ELR (cell line): ENCODE data around the gene SNX6.
"Not testable (repeated sequence)": the region's sequence is repeated elsewhere in the genome, so short reads cannot be mapped to it uniquely, and the experiment has no call there.

Experiments used
- DNase-seq: peaks from one replicate; pipeline ENCODE4 v3.0.0-alpha.2; 2015; ENCODE audit warnings: low read depth

SNX6 gene

GRCh38 chr14:34562776-34563150, 67.2 kb downstream of the SNX6 start:
- no peak for DNase-seq

- not testable (repeated sequence) for DNase-seq
These were observed 67.7 kb downstream of the SNX6 start for GRCh38 chr14:34562037-34562775.

GRCh38 chr14:34556498-34556829, 73.5 kb downstream of the SNX6 start:
- DNase-seq: not testable (repeated sequence)

- not testable (repeated sequence) for DNase-seq
These were observed 74.1 kb downstream of the SNX6 start for GRCh38 chr14:34555583-34556497.

- DNase-seq: peak; percentile 96
These were observed 75.3 kb downstream of the SNX6 start for GRCh38 chr14:34554540-34555250.

GRCh38 chr14:34549276-34549966, 80.5 kb downstream of the SNX6 start:
- not testable (repeated sequence) for DNase-seq

GRCh38 chr14:34548472-34548981, 81.4 kb downstream of the SNX6 start:
- DNase-seq: peak; percentile 77

GRCh38 chr14:34547136-34547520, 82.8 kb downstream of the SNX6 start:
- DNase-seq: not testable (repeated sequence)

GRCh38 chr14:34546272-34547135, 83.4 kb downstream of the SNX6 start:
- not testable (repeated sequence) for DNase-seq

GRCh38 chr14:34540181-34541059, 89.5 kb downstream of the SNX6 start:
- DNase-seq: not testable (repeated sequence)

- peak; percentile 98 for DNase-seq
These were observed 90.4 kb downstream of the SNX6 start, which contains the start of gene EAPP for GRCh38 chr14:34539407-34540180. Gene EAPP (minus strand): TSS chr14:34539701. CDS start chr14:34539628, 73 bp downstream.

GRCh38 chr14:34538871-34539406, 91.0 kb downstream of the SNX6 start:
- no peak for DNase-seq

GRCh38 chr14:34538096-34538495, 91.9 kb downstream of the SNX6 start:
- not testable (repeated sequence) for DNase-seq

- DNase-seq: no peak
These were observed 92.3 kb downstream of the SNX6 start for GRCh38 chr14:34537677-34538009.

GRCh38 chr14:34536951-34537676, 92.8 kb downstream of the SNX6 start:
- DNase-seq: peak; percentile 23

- DNase-seq: no peak
These were observed 102.4 kb downstream of the SNX6 start for GRCh38 chr14:34527591-34527990.

GRCh38 chr14:34524216-34524615, 105.7 kb downstream of the SNX6 start:
- not testable (repeated sequence) for DNase-seq

- DNase-seq: no peak
These were observed 107.5 kb downstream of the SNX6 start for GRCh38 chr14:34522496-34522895.
